Sigmoid colon (tissue), 4 donors: Measurements from ENCODE around the gene RPIA.

Experiments
- CTCF ChIP-seq, 4 experiments: fragments of 450-650 bp in 3 of 4; fragments of 200-600 bp in 1 of 4; IDR thresholded peaks; one replicate each; pipeline ENCODE4 v1.5.1; 2016 to 2019; ENCODE audit warnings: antibody characterized with exemption in 4 of 4, mild to moderate bottlenecking in 3 of 4, moderate library complexity in 2 of 4
- EP300 ChIP-seq, 4 donors: sonication (generic); formaldehyde crosslinking; IDR thresholded peaks; one replicate each; pipeline ENCODE4 v1.6.1; 2017; ENCODE audit warnings: antibody characterized with exemption in 4 of 4
- POLR2A ChIP-seq, 2 donors: fragments of 450-650 bp; IDR thresholded peaks; one replicate each; pipeline ENCODE4 v1.6.1; 2016; ENCODE audit warnings: antibody characterized with exemption in 2 of 2, mild to moderate bottlenecking in 2 of 2, moderate library complexity in 2 of 2

GRCh38 chr2:88642278-88642677 is 49.2 kb upstream of the RPIA start:
- TF ChIP-seq CTCF (IDR thresholded peaks at IDR 0.05), result no peak
- TF ChIP-seq POLR2A (IDR thresholded peaks at IDR 0.05), result no peak
- TF ChIP-seq EP300 (IDR thresholded peaks at IDR 0.05), result no peak
